ENCODE data around the gene SOCS1.

The SOCS1 gene

DNA sequence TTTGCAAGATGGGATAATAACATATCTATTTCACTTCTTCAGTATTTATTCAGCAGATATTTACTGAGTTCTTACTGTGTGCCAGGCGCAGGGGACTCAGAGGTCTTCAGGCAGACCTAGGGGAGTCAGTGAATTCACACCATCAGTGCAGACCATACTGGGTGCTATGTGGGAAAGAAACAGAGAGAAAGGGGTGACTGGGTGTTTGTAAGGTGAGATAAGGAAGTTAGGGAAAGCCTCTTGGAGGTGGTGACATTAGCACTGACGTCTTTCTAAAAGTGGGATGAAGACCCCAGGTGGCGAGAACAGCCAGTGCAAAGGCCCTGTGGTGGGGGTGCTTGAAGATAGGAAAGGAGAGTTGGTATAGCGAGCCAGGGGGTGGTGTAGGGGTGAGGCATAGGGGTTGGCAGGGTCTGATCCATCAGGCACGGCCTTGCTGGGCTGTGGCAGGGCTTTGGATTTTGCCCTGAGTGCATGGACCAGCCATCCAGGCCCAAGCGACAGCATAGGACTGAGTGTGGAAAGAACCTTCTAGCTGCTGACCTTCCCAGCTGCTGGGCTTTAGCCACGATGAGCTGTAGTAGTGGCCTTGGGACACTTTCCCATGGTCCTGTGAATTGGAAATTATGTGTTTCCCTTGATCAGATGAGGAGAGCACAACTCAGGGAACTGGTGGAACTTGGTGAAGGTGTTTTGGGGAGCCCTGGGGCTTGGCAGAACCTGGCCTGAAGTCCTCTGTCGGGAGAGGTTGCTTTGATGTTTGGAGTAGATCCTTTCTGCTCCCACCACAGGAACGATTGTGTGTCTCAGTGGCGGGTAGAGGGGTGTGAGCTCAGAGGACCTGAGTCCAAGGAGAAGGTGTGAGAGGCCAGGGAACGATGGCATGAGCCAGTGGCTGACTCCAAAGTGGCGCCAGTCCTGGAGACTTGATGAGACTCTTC is 3.9 kb upstream of the SOCS1 start:
- DNase-seq: no peak

DNA sequence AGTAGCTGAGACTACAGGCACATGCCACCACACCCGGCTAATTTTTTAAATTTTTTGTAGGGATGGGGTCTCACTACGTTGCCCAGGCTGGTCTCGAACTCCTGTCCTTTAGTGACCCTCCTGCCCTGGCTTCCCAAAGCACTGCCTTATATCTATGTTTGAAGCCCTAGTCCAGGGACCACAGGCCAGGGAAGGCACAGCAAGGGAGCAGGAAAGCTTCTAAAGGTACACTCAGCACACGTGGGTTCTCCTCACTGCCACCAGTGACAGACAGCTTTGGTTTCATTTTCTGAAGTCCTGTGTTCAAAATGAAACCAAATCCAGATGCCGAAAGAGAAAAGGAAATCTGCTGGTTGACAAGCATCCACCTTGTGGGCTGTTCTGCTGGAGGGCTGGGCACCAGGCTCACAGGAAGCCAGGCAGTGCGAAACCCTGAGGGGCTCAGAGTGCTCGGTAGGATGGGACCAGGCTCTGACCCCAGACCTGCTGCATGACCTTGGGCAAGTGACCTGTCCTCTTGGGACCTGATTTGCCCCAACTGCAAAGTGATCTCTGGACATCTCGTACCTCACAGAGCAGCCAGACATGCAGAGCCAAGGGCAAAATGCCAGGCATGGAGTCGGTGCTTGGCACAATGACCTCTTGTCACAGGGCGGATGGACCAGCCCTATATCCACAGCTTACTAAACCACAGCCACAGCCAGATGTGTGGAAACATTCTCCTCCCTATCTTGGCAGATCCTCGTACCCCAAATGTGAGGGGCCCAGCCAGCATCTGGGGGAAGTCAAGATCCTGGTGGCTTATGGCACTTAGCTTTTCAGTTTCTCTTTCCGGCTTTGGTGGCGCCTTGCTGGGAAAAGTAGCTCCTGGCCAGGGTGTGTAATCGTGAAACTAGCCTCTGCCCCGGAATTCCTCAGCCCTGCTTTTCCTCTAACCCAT is 2.8 kb upstream of the SOCS1 start:
- no peak for DNase-seq

GRCh38 chr16:11257131-11257938 is 1.3 kb upstream of the SOCS1 start:
- peak; percentile 86 for DNase-seq

DNA sequence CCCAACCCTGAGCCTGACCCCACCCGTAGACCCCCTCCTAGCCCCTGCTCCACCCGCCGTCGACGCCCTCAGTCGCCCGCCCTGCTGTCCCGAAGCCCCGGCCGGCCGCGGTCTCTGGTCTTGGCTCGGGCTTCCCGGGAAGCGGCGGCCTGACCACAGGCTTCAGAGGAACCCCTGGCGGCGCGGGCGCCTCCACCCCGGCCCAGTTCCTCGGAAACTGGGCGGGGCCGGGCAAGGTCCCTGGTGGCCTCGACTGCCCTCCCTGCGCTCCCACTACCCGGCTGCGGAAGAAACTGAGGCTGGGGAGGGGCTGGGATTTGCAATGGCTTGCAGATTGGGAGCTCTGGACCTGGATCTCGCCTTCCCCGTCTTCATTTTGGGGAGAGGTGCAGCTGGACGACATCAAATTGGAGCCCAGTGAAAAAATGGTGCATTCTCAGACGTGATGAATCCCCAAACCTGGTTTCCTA is 692 bp upstream of the SOCS1 start:
- peak; percentile 55 for DNase-seq

- DNase-seq: peak; percentile 60
Measured at GRCh38 chr16:11254913-11255736, 879 bp downstream of the SOCS1 start.

GRCh38 chr16:11253995-11254912 is 1.8 kb downstream of the SOCS1 start:
- DNase-seq: no peak

GRCh38 chr16:11253009-11253994 is 2.7 kb downstream of the SOCS1 start:
- no peak for DNase-seq

DNA sequence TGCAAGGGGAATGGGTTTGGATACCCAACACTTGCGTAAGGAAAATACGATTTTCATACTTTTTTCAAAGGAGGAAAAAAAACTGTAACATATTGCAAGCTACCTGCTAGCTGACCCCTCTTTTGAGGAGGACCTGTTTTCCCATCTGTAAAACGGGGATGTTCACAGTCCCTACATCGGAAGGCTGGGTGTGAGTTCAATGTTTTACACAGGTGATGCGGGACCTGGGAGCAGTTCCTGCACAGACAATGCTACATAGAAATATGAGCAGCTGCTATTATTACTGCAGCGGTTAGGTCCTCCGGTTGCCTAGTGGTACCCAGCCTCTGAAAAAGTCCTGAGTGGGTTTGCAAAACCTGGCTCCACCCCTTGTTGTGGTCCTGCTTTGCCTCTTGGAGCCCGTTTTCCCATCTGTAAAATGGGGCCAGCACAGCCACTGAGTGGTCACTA is 3.5 kb downstream of the SOCS1 start:
- DNase-seq: no peak

GRCh38 chr16:11251525-11252481 is 4.2 kb downstream of the SOCS1 start:
- DNase-seq: no peak

- DNase-seq: no peak
Measured at GRCh38 chr16:11250786-11251524, 5.0 kb downstream of the SOCS1 start.

- DNase-seq: no peak
Measured at GRCh38 chr16:11250091-11250785, 5.8 kb downstream of the SOCS1 start.

DNA sequence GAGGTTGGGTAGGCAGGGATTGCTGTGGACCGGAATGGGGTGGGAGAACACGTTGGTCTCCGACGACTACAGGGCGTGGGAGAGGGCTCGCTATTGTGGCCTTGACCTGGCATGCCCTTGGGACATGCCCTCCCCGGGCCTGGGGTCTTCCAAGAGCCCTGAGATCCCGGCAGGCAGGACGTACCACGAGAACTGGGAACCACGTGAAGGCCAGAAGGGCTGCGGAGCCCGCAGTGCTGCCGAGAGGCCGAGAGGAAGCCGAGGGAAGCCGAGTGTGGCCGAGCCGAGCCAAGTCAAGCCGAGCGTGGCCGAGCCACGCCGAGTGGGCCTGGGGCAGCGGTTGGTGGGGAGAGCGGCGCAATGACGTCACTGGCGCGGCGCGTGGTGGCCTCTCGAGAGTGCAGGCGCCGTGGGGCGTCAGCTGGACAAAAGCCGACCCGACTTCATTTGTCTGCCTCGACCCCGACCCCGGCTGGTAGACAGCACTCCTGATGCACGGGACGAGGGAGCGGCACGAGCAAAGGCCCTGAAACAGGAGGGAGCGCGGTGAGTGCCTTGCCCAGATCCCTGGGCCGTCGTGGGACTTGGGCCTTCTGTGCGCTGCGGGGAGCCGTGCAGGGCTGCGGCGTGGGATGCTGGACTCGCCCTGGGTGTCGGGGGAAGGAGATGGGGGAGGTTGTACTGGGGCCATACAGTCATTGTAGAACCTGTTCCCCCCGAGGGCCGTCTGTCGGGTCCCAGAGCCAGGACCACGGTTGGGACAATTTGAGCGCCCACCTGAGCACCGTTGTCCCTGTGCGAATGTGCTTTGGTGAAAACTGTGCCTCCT is 6.6 kb downstream of the SOCS1 start:
- DNase-seq: no peak

DNA sequence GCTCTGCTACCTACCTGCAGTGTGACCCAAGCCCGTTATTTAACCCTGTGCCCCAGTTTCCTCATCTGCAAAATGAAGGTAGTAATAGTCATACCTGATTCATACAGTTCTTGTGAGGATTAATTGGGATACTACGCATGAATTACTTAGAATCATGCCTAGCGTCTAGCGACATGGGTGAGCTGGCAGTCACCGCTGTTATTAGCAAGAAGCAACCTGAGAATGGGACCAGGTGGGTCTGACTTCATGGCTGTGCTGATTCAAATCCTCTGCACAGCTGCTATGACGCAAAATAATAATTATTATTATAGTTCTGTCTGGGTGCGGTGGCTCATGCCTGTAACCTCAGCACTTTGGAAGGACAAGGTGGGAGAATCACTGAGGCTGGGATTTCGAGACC is 7.9 kb downstream of the SOCS1 start:
- DNase-seq: no peak

GRCh38 chr16:11245988-11246387 is 10.0 kb downstream of the SOCS1 start:
- DNase-seq: no peak

- no peak for DNase-seq
Measured at GRCh38 chr16:11245222-11245737, 10.7 kb downstream of the SOCS1 start.

Measured in NCI-H82 (cell line).